Adrenal gland (tissue), 5 donors: Measurements from ENCODE around the gene FADS2.

Experiments used
- POLR2A ChIP-seq, 2 donors: fragments of 450-650 bp; IDR thresholded peaks; one replicate each; pipeline ENCODE4 v1.6.1; 2017; ENCODE audit warnings: antibody characterized with exemption in 2 of 2, mild to moderate bottlenecking in 2 of 2, moderate library complexity in 1 of 2
- TF ChIP-seq, protein P1 (sequence below), 6 experiments: fragments of 450-650 bp in 4 of 6; fragments of 200-600 bp in 2 of 6; sonication (generic) in 1 of 6; IDR thresholded peaks; 1 replicate in 5 of 6; 2 replicates in 1 of 6; pipeline versions ENCODE4 v1.5.1 to v1.8.0; 2016 to 2021; ENCODE audit warnings: antibody characterized with exemption in 6 of 6, mild to moderate bottlenecking in 2 of 6, moderate library complexity in 1 of 6
- donor health status: DM: no; HTN: no; CAD: no.

DNA sequence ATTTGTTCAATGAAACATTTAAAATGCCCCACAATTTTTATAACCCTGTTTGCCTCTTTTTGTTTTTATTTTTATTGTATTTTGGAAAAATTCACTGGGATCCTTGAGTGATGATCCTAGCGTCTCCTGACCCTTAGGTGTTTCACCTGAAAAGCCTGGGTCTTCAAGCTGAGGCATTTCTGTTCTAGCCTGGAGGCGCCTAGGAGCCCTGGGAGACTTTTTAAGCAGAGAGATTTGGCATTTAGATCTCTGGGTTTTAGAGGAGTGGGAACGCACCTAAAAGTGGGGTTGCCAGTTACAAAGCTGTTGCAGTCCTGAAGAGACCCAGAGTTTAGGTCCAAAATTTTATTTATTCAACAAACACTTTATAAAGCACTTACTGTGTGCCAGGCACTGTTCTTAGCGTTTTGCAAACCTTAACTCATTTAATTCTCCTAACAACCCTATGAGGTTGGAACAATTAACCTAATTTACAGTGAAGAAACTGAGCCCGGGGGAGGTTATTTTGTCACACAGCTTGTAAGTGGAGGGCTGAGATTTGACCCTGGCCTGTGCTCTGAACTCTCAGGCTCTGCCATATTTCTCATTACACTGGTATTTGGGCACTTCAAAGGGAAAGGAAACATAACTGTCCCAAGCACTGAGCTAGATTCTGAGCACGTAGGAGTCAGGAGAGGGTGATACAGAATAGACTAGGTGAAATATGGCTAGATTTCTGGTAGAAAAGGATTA lies 10.5 kb upstream of the FADS2 start:
- peak in 1 of 2 donors; percentile 21 for TF ChIP-seq POLR2A (IDR thresholded peaks at IDR 0.05)
- TF ChIP-seq, protein P1, sequence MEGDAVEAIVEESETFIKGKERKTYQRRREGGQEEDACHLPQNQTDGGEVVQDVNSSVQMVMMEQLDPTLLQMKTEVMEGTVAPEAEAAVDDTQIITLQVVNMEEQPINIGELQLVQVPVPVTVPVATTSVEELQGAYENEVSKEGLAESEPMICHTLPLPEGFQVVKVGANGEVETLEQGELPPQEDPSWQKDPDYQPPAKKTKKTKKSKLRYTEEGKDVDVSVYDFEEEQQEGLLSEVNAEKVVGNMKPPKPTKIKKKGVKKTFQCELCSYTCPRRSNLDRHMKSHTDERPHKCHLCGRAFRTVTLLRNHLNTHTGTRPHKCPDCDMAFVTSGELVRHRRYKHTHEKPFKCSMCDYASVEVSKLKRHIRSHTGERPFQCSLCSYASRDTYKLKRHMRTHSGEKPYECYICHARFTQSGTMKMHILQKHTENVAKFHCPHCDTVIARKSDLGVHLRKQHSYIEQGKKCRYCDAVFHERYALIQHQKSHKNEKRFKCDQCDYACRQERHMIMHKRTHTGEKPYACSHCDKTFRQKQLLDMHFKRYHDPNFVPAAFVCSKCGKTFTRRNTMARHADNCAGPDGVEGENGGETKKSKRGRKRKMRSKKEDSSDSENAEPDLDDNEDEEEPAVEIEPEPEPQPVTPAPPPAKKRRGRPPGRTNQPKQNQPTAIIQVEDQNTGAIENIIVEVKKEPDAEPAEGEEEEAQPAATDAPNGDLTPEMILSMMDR (IDR thresholded peaks at IDR 0.05), result no peak
